Peyer's patch (tissue), 4 donors: ENCODE measurements around the gene DRAM2.

Experiments used
- POLR2A ChIP-seq, 2 donors: fragments of 450-650 bp; IDR thresholded peaks; one replicate each; pipeline ENCODE4 v1.5.1; 2017; ENCODE audit warnings: antibody characterized with exemption in 2 of 2, mild to moderate bottlenecking in 2 of 2, moderate library complexity in 2 of 2
- TF ChIP-seq, protein P1 (sequence below), 6 experiments: fragments of 450-650 bp in 4 of 6; fragments of 200-600 bp in 2 of 6; sonication (generic) in 1 of 6; IDR thresholded peaks; one replicate each; pipeline ENCODE4 v1.5.1; 2017 to 2019; ENCODE audit warnings: antibody characterized with exemption in 6 of 6, mild to moderate bottlenecking in 3 of 6, moderate library complexity in 1 of 6

DNA sequence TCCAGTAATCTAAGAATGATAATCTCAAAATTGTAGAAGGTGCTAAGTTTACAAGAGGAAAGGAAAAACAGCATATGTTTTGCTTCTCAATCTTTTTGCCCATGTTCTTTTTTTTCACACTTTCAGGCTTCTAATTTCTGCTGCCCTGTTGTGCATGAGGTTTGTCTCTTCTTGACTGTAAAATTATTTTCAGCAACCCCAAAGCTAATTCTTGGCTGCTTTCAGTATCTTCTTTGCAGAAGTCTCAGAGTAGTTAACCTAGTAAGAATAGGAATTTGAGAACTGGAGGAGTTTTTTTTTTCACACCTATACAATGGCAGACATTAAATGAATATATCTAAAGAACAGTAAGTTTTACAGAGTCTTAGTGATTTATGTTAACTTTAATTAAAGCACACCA lies 34.2 kb upstream of the DRAM2 start:
- TF ChIP-seq, protein P1, sequence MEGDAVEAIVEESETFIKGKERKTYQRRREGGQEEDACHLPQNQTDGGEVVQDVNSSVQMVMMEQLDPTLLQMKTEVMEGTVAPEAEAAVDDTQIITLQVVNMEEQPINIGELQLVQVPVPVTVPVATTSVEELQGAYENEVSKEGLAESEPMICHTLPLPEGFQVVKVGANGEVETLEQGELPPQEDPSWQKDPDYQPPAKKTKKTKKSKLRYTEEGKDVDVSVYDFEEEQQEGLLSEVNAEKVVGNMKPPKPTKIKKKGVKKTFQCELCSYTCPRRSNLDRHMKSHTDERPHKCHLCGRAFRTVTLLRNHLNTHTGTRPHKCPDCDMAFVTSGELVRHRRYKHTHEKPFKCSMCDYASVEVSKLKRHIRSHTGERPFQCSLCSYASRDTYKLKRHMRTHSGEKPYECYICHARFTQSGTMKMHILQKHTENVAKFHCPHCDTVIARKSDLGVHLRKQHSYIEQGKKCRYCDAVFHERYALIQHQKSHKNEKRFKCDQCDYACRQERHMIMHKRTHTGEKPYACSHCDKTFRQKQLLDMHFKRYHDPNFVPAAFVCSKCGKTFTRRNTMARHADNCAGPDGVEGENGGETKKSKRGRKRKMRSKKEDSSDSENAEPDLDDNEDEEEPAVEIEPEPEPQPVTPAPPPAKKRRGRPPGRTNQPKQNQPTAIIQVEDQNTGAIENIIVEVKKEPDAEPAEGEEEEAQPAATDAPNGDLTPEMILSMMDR (IDR thresholded peaks at IDR 0.05) = no peak
- TF ChIP-seq POLR2A (IDR thresholded peaks at IDR 0.05) = no peak
